IPS-18a (cell line): ENCODE results near the gene OSBPL1A.
"Not testable (repeated sequence)": the region's sequence is repeated elsewhere in the genome, so short reads cannot be mapped to it uniquely, and the experiment has no call there.

ENCODE experiments used
- H3K27ac ChIP-seq: one replicate; pipeline ENCODE4 v1.5.1; 2013; ENCODE audit warnings: low read length
- H3K27me3 ChIP-seq: one replicate; pipeline ENCODE4 v1.6.1; 2013; ENCODE audit warnings: mild to moderate bottlenecking, low read length; ENCODE audit not compliant: control insufficient read depth, insufficient read depth
- H3K36me3 ChIP-seq: one replicate; pipeline ENCODE4 v1.6.1; 2013; ENCODE audit warnings: low read depth, low read length; ENCODE audit not compliant: control insufficient read depth
- H3K4me1 ChIP-seq: one replicate; pipeline ENCODE4 v1.6.1; 2013; ENCODE audit warnings: low read depth, low read length; ENCODE audit not compliant: control insufficient read depth
- H3K4me3 ChIP-seq: one replicate; pipeline ENCODE4 v1.5.1; 2013; ENCODE audit warnings: low read length
- H3K9ac ChIP-seq: one replicate; pipeline ENCODE4 v1.6.1; 2013; ENCODE audit warnings: mild to moderate bottlenecking, low read length, moderate library complexity
- H3K9me3 ChIP-seq: one replicate; pipeline ENCODE4 v1.6.1; 2013; ENCODE audit warnings: low read depth, low read length; ENCODE audit not compliant: control insufficient read depth

OSBPL1A gene

GRCh38 chr18:24369426-24369825 is 28.2 kb downstream of the OSBPL1A start:
- Histone ChIP-seq H3K36me3 (peaks cover 53% of the 10 kb centered on the region), H3K9ac (no peak overlapping the region), H3K4me3 (no peak overlapping the region), H3K9me3 (no peaks in the 10 kb centered on the region), H3K27me3 (no peaks in the 10 kb centered on the region), H3K27ac (no peak overlapping the region), H3K4me1 (peaks cover 7% of the 10 kb centered on the region)

DNA sequence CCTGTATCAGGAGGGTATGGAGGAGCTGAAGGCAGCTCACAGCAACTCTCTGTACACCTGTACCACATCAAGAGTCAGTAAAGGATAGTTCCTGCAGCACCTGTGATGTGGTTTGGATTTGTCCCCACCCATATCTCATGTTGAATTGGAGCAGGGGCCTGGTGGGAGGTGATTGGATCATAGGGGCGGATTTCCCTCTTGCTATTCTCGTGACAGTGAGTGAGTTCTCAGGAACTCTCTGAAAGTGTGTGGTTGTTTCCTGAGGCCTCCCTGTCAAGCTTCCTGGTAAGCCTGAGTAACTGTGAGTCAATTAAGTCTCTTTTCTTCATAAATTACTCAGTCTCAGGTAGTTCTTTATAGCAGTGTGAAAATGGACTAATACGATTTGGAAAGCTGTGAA is 28.9 kb downstream of the OSBPL1A start:
- Histone ChIP-seq H3K36me3 (peaks cover 56% of the 10 kb centered on the region), H3K27ac (no peak overlapping the region), H3K27me3 (no peaks in the 10 kb centered on the region), H3K9me3 (no peaks in the 10 kb centered on the region), H3K9ac (no peak overlapping the region), H3K4me3 (no peak overlapping the region), H3K4me1 (peaks cover 6% of the 10 kb centered on the region)

GRCh38 chr18:24366328-24366727 is 31.3 kb downstream of the OSBPL1A start:
- H3K4me1 ChIP-seq: no peaks in the 10 kb centered on the region
- H3K9me3 ChIP-seq: no peaks in the 10 kb centered on the region
- no peak overlapping the region for H3K4me3 ChIP-seq
- H3K36me3 ChIP-seq: peaks cover 49% of the 10 kb centered on the region
- no peaks in the 10 kb centered on the region for H3K27me3 ChIP-seq
- H3K9ac ChIP-seq: no peak overlapping the region
- no peak overlapping the region for H3K27ac ChIP-seq

- Histone ChIP-seq H3K27ac (no peak overlapping the region), H3K4me3 (no peak overlapping the region), H3K27me3 (no peaks in the 10 kb centered on the region), H3K9ac (no peak overlapping the region), H3K9me3 (no peaks in the 10 kb centered on the region), H3K36me3 (peaks cover 38% of the 10 kb centered on the region), H3K4me1 (no peaks in the 10 kb centered on the region)
Observed at GRCh38 chr18:24364177-24364576, 33.4 kb downstream of the OSBPL1A start.

- no peaks in the 10 kb centered on the region for H3K4me1 ChIP-seq
- H3K4me3 ChIP-seq: no peak overlapping the region
- H3K27me3 ChIP-seq: no peaks in the 10 kb centered on the region
- peaks cover 31% of the 10 kb centered on the region for H3K36me3 ChIP-seq
- H3K9ac ChIP-seq: no peak overlapping the region
- no peaks in the 10 kb centered on the region for H3K9me3 ChIP-seq
- H3K27ac ChIP-seq: no peak overlapping the region
Observed at GRCh38 chr18:24362757-24363156, 34.9 kb downstream of the OSBPL1A start.

DNA sequence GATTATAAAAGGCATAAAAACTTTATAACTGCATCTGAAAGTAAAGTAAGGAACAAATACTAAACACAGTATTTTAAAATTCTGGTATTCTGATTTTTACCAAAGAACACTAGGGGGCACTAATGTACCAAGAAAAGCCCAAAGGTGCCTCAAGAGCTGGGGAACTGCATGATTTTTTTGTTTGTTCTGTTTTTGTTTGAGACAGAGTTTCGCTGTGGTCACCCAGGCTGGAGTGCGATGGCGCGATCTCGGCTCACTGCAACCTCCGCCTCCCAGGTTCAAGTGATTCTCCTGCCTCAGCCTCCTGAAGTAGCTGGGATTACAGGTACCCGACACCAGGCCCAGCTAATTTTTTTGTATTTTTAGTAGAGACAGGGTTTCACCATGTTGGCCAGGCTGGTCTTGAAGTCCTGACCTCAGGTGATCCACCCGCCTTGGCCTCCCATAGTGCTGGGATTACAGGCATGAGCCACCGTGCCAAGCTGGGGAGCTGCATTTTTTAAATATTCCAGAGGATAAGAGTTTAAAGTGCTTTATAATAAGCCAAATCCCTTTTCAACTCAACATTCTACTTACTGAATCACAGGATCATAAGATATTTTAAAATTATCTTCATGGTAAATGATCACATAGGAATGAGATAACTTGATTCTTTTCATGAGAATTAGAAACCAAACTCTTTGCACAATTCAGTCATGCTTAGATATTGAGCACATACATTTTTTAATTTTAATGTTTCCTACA is 37.7 kb downstream of the OSBPL1A start:
- H3K9ac ChIP-seq, H3K4me3 ChIP-seq, H3K4me1 ChIP-seq, H3K9me3 ChIP-seq, H3K27ac ChIP-seq, H3K27me3 ChIP-seq: not testable (repeated sequence)
- peaks cover 11% of the 10 kb centered on the region for H3K36me3 ChIP-seq

DNA sequence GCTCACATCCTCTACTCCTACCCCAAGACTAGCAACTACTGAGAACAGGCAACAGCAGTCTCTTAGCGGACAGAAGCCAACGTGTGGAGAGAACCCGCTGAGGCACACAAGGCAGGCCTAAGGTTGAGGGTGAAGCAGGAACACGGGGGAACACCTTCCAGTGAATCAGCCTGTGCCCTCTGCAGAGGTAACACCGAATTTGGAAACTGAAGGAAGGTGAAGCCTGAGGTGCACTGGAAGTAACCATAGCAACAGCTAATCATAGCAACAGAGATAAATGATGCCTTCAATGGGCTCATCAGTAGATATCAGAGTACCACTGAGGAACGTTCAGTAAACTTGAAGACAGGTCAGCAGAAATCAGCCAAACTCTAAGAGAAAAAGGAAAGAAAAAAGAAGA is 43.3 kb downstream of the OSBPL1A start:
- Histone ChIP-seq H3K9ac (no peak overlapping the region), H3K4me3 (no peak overlapping the region), H3K4me1 (peaks cover 10% of the 10 kb centered on the region), H3K36me3 (peaks cover 4% of the 10 kb centered on the region), H3K9me3 (no peaks in the 10 kb centered on the region), H3K27ac (no peak overlapping the region), H3K27me3 (no peaks in the 10 kb centered on the region)

- H3K9ac ChIP-seq: no peak overlapping the region
- no peaks in the 10 kb centered on the region for H3K9me3 ChIP-seq
- no peak overlapping the region for H3K27ac ChIP-seq
- no peaks in the 10 kb centered on the region for H3K27me3 ChIP-seq
- peaks cover 3% of the 10 kb centered on the region for H3K36me3 ChIP-seq
- H3K4me3 ChIP-seq: no peak overlapping the region
- H3K4me1 ChIP-seq: no peaks in the 10 kb centered on the region
Observed at GRCh38 chr18:24346254-24346653, 51.4 kb downstream of the OSBPL1A start.

DNA sequence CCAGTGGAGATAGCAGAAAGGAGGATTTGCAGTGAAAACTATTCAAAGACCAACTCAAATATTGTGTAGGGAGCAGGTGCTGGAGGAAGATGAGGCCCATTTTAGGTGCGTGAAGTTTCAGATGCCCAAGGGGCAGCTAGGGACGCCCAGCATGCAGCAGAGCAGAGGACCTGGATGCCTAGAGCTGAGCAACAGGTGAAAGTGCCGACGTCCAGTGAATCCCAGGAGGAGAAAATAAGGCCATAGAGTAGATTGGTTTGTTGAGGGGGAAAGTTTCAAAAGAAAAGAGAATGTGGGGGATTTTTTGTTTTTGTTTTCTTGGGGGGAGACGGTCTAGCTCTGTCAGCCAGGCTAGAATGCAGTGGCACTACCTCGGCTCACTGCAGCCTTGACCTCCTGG is 53.1 kb downstream of the OSBPL1A start:
- H3K27me3 ChIP-seq: no peaks in the 10 kb centered on the region
- peaks cover 3% of the 10 kb centered on the region for H3K36me3 ChIP-seq
- no peaks in the 10 kb centered on the region for H3K4me1 ChIP-seq
- no peak overlapping the region for H3K4me3 ChIP-seq
- no peaks in the 10 kb centered on the region for H3K9me3 ChIP-seq
- no peak overlapping the region for H3K27ac ChIP-seq
- no peak overlapping the region for H3K9ac ChIP-seq

DNA sequence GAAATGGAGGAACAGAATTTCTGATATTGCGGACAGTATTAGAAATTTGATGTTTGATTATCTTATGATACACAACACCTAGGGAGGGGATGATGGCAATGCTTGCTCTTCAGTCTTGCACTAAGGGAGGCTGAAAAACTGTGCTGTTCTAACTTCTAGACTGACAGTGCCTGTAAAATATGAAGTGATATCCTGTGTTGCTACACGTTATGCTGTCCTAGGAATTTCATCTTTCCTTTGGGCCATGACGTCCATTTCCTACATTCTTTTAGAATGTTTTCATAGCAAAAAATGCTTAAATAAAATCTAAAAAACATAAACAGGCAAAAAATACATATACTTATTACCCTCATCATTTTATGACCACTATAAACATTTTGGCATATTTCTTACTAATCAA is 55.3 kb downstream of the OSBPL1A start:
- Histone ChIP-seq H3K36me3 (peaks cover 3% of the 10 kb centered on the region), H3K27me3 (no peaks in the 10 kb centered on the region), H3K4me3 (no peak overlapping the region), H3K9me3 (no peaks in the 10 kb centered on the region), H3K4me1 (no peaks in the 10 kb centered on the region), H3K9ac (no peak overlapping the region), H3K27ac (no peak overlapping the region)

GRCh38 chr18:24341361-24341760 is 56.3 kb downstream of the OSBPL1A start:
- Histone ChIP-seq H3K4me3 (no peak overlapping the region), H3K4me1 (no peaks in the 10 kb centered on the region), H3K9ac (no peak overlapping the region), H3K36me3 (peaks cover 4% of the 10 kb centered on the region), H3K27me3 (no peaks in the 10 kb centered on the region), H3K27ac (no peak overlapping the region), H3K9me3 (no peaks in the 10 kb centered on the region)

DNA sequence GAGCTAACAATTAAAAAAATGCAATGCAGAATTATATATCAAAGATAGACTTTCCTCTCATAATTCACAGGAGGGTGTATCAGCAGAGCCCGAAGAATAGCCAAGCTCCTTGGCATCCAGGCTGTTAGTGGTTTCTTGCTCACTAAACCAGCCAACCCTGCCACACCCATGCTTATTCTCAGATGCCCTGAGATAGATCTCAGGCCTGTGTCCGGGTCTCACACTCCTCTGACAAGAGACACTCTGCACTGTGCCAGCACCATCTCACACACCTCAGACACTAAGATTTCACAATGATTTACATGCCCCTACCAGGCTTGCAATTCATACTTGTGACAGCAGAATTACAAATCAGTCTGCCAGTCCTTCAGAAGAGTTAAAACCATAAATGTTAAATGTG is 64.5 kb downstream of the OSBPL1A start:
- Histone ChIP-seq H3K4me3 (no peak overlapping the region), H3K27ac (no peak overlapping the region), H3K4me1 (no peaks in the 10 kb centered on the region), H3K9ac (no peak overlapping the region), H3K36me3 (peaks cover 22% of the 10 kb centered on the region), H3K9me3 (no peaks in the 10 kb centered on the region), H3K27me3 (no peaks in the 10 kb centered on the region)
